B cell (primary cell): ENCODE results near the gene CARHSP1. TPM values are rescaled to one million over a fixed set of nuclear protein-coding genes. Genes with fewer than 3 reads are reported as not detected.
"Not testable (repeated sequence)": the region's sequence is repeated elsewhere in the genome, so short reads cannot be mapped to it uniquely, and the experiment has no call there.

Source experiments
- ATAC-seq: fragments of 200-7000 bp; cut with Tn5 transposase; one replicate; pipeline ENCODE4 v1.10.0; 2021; ENCODE audit warnings: low read depth, mild to moderate bottlenecking, moderate number of reproducible peaks, moderate library complexity
- CTCF ChIA-PET: fragments of 350-600 bp; sonication (Branson Sonifier 250); formaldehyde crosslinking; loops from one replicate; lab custom pipeline; 2021; ENCODE audit warnings: antibody characterized with exemption, inconsistent platforms; lab: Charles Lee
- POLR2A ChIA-PET: fragments of 350-600 bp; sonication (Branson Sonifier 250); formaldehyde crosslinking; loops from one replicate; lab custom pipeline; 2021; ENCODE audit warnings: antibody characterized with exemption; lab: Charles Lee
- DNase-seq: peaks from one replicate; pipeline ENCODE4 v3.0.0; 2013
- H2AFZ ChIP-seq: 2 replicates; pipeline ENCODE4 v1.6.1; 2012; ENCODE audit warnings: mild to moderate bottlenecking, low read depth, low read length; ENCODE audit not compliant: insufficient read depth, poor library complexity, severe bottlenecking
- H3K27ac ChIP-seq, 2 donors: 1 replicate in 1 of 2; 2 replicates in 1 of 2; pipeline ENCODE4 v1.5.1; 2012 to 2013; ENCODE audit warnings: low read length in 2 of 2, mild to moderate bottlenecking in 2 of 2, moderate library complexity in 1 of 2
- H3K27me3 ChIP-seq, 4 experiments: fragments of 200-600 bp in 1 of 4; sonication (generic) in 1 of 4; replicated peaks in 1 of 4; 1 replicate in 2 of 4; 2 replicates in 2 of 4; pipeline versions ENCODE4 v1.6.1 to v1.7.0; 2013 to 2016; ENCODE audit warnings: low read length in 3 of 4, mild to moderate bottlenecking in 2 of 4, mixed read lengths in 1 of 4, moderate library complexity in 1 of 4; ENCODE audit not compliant: insufficient read depth in 4 of 4, control insufficient read depth in 3 of 4; ENCODE audit errors: control extremely low read depth in 1 of 4
- H3K36me3 ChIP-seq, 2 experiments: replicated peaks in 1 of 2; 1 replicate in 1 of 2; 2 replicates in 1 of 2; pipeline versions ENCODE4 v1.6.1 to v1.7.1; 2013; ENCODE audit warnings: low read length in 1 of 2; ENCODE audit not compliant: insufficient read depth in 2 of 2, control insufficient read depth in 1 of 2; ENCODE audit errors: control extremely low read depth in 1 of 2, extremely low read depth in 1 of 2
- H3K4me1 ChIP-seq, 2 donors: fragments of 200-600 bp in 1 of 2; sonication (generic) in 1 of 2; 1 replicate in 1 of 2; 2 replicates in 1 of 2; pipeline versions ENCODE4 v1.5.1 to v1.6.1; 2013 to 2017; ENCODE audit warnings: low read length in 2 of 2; ENCODE audit not compliant: control insufficient read depth in 2 of 2, insufficient read depth in 2 of 2
- H3K4me2 ChIP-seq: replicated peaks from 2 replicates; pipeline ENCODE3; 2012; ENCODE audit warnings: mild to moderate bottlenecking, low read depth, low read length; ENCODE audit not compliant: poor library complexity, severe bottlenecking
- H3K4me3 ChIP-seq, 5 experiments: fragments of 200-600 bp in 1 of 5; sonication (generic) in 1 of 5; 1 replicate in 3 of 5; 2 replicates in 2 of 5; pipeline versions ENCODE4 v1.5.1 to v1.7.0; 2011 to 2016; ENCODE audit warnings: low read length in 4 of 5, mild to moderate bottlenecking in 4 of 5, low read depth in 2 of 5, control low read depth in 1 of 5, moderate library complexity in 1 of 5; ENCODE audit not compliant: insufficient read depth in 1 of 5; ENCODE audit errors: control extremely low read depth in 1 of 5, extremely low read depth in 1 of 5
- H3K79me2 ChIP-seq: fragments of 200-600 bp; sonication (generic); one replicate; pipeline ENCODE4 v1.6.0; 2016; ENCODE audit warnings: low read length; ENCODE audit not compliant: control insufficient read depth, insufficient read depth
- H3K9ac ChIP-seq: fragments of 200-600 bp; sonication (generic); 2 replicates; pipeline ENCODE4 v1.6.1; 2017; ENCODE audit warnings: mild to moderate bottlenecking, low read length, moderate library complexity
- H3K9me3 ChIP-seq, 3 donors: one replicate each; pipeline versions ENCODE4 v1.6.1 to v1.7.1; 2013; ENCODE audit warnings: low read length in 2 of 3; ENCODE audit not compliant: control insufficient read depth in 2 of 3, insufficient read depth in 1 of 3; ENCODE audit errors: control extremely low read depth in 1 of 3
- H4K20me1 ChIP-seq: 2 replicates; pipeline ENCODE4 v1.6.0; 2012; ENCODE audit warnings: mild to moderate bottlenecking, low read length; ENCODE audit not compliant: insufficient read depth, control insufficient read depth, poor library complexity, severe bottlenecking
- H3K27ac Mint-ChIP-seq: one replicate; pipeline ENCODE4 v1.8.0; 2021; ENCODE audit warnings: mixed read lengths
- H3K27me3 Mint-ChIP-seq: one replicate; pipeline ENCODE4 v1.8.0; 2021; ENCODE audit warnings: mixed read lengths
- H3K4me1 Mint-ChIP-seq: one replicate; pipeline ENCODE4 v1.8.0; 2021; ENCODE audit warnings: mixed read lengths
- H3K4me3 Mint-ChIP-seq: one replicate; pipeline ENCODE4 v1.8.0; 2021; ENCODE audit warnings: mixed read lengths
- H3K9me3 Mint-ChIP-seq: one replicate; pipeline ENCODE4 v1.8.0; 2022; ENCODE audit warnings: mixed read lengths; ENCODE audit not compliant: insufficient read depth
- CTCF ChIP-seq: fragments of 200-600 bp; IDR thresholded peaks from one replicate; pipeline ENCODE4 v1.8.0; 2022; ENCODE audit warnings: antibody characterized with exemption, mild to moderate bottlenecking
- EZH2 ChIP-seq: IDR thresholded peaks from 2 replicates; pipeline ENCODE4 v1.6.1; 2012; ENCODE audit warnings: borderline replicate concordance, low read depth, mild to moderate bottlenecking, moderate library complexity, low read length; ENCODE audit not compliant: insufficient read depth, poor library complexity, severe bottlenecking
- WGBS: methylation state at CpG from one replicate; pipeline ENCODE4 v1.1.5; 2013; ENCODE audit warnings: missing lambda C conversion rate; ENCODE audit not compliant: insufficient coverage; 5-methylcytosine and 5-hydroxymethylcytosine counted together
- intact Hi-C: fragments of 100-400 bp; cut with micrococcal nuclease; formaldehyde crosslinking; loops from one replicate; pipeline ENCODE4 v1.10.0; 2022
- polyA plus RNA-seq: library from polyadenylated mRNA; depleted of rRNA; stranded (reverse); fragments of >200 nt; gene quantifications from 2 replicates; pipeline ENCODE4 v1.2.3, GENCODE V29; 2012
- total RNA-seq, 2 donors: library from RNA; stranded (reverse); fragments of 120-200 nt in 1 of 2; gene quantifications; 1 replicate in 1 of 2; 2 replicates in 1 of 2; pipeline versions ENCODE4 v1.2.3 to v1.2.4, GENCODE V29; 2013 to 2022

Gene CARHSP1
- total and polyA plus RNA-seq, 2 donors (not counting 1 experiment from before 2014, with no cell fraction given), result 26.5 to 63.1 TPM

- no peak overlapping the region for H3K27ac Mint-ChIP-seq
- Histone ChIP-seq H3K79me2 (no peaks in the 10 kb centered on the region), H3K36me3 (peaks cover 0 to 11% of the 10 kb centered on the region in 2 experiments), H3K27me3 (no peaks in the 10 kb centered on the region), H3K27ac (no peak overlapping the region), H3K4me2 (no peak overlapping the region), H3K4me3 (no peak overlapping the region), H3K9me3 (no peaks in the 10 kb centered on the region), H4K20me1 (peaks cover 12% of the 10 kb centered on the region), H3K4me1 (peaks cover 7 to 9% of the 10 kb centered on the region in 2 donors), H2AFZ (no peak overlapping the region), H3K9ac (no peak overlapping the region)
- CTCF ChIA-PET, result no interaction called here
- WGBS, result 100% methylated on average over 10 of the region's 10 CpGs
- no peak overlapping the region for H3K4me3 Mint-ChIP-seq
- H3K4me1 Mint-ChIP-seq, result peaks cover 14% of the 10 kb centered on the region
- no peaks in the 10 kb centered on the region for H3K27me3 Mint-ChIP-seq
- ATAC-seq, result no peak
- POLR2A ChIA-PET, result no interaction called here
- TF ChIP-seq CTCF (no peak), EZH2 (no peak)
- no peaks in the 10 kb centered on the region for H3K9me3 Mint-ChIP-seq
- DNase-seq, result no peak
- intact Hi-C loops, result no loop called here
Observed at GRCh38 chr16:8846401-8846932, 22.3 kb downstream of the CARHSP1 start.

GRCh38 chr16:8845699-8846298 is 23.0 kb downstream of the CARHSP1 start:
- Mint-ChIP-seq H3K27ac (no peak overlapping the region), H3K4me3 (no peak overlapping the region), H3K4me1 (peaks cover 11% of the 10 kb centered on the region), H3K9me3 (no peaks in the 10 kb centered on the region), H3K27me3 (no peaks in the 10 kb centered on the region)
- Histone ChIP-seq H3K36me3 (peaks cover 0 to 11% of the 10 kb centered on the region in 2 experiments), H3K27me3 (no peaks in the 10 kb centered on the region), H3K4me2 (no peak overlapping the region), H2AFZ (no peak overlapping the region), H3K79me2 (no peaks in the 10 kb centered on the region), H3K9ac (no peak overlapping the region), H4K20me1 (peaks cover 12% of the 10 kb centered on the region), H3K9me3 (no peaks in the 10 kb centered on the region), H3K4me3 (no peak overlapping the region), H3K4me1 (peaks cover 7 to 9% of the 10 kb centered on the region in 2 donors), H3K27ac (no peak overlapping the region)
- ChIA-PET CTCF (interaction anchor here (0.6 kb wide), 1 partner anchor 316 kb away, joined by 5 read pairs; no protein-coding TSS in a partner anchor), POLR2A (interaction anchor here (0.6 kb wide), 1 partner anchor 288 kb away, joined by 5 read pairs; no protein-coding TSS in a partner anchor)
- WGBS, result 100% methylated on average over 5 of the region's 7 CpGs
- no peak for TF ChIP-seq EZH2
- no peak for TF ChIP-seq CTCF
- intact Hi-C loops, result no loop called here
- no peak for DNase-seq
- ATAC-seq, result no peak

GRCh38 chr16:8843296-8843695 is 25.5 kb downstream of the CARHSP1 start:
- not testable (repeated sequence) for ATAC-seq

More at GRCh38 chr16:8843296-8843695, 25.5 kb downstream of the CARHSP1 start:
- H4K20me1 ChIP-seq, intact Hi-C loops, H3K27me3 Mint-ChIP-seq, H3K9ac ChIP-seq, H3K9me3 ChIP-seq, H3K4me3 ChIP-seq, POLR2A ChIA-PET, H3K36me3 ChIP-seq, H2AFZ ChIP-seq, H3K27me3 ChIP-seq, H3K4me2 ChIP-seq, H3K4me3 Mint-ChIP-seq, H3K79me2 ChIP-seq, H3K27ac Mint-ChIP-seq, H3K4me1 ChIP-seq, H3K9me3 Mint-ChIP-seq, H3K27ac ChIP-seq, CTCF ChIA-PET, DNase-seq, H3K4me1 Mint-ChIP-seq: not testable (repeated sequence)
- WGBS, result 96% methylated on average over 6 of the region's 12 CpGs
